Colonic mucosa (tissue), 4 donors: ENCODE results near the gene TCEA2. TPM values are rescaled to one million over a fixed set of nuclear protein-coding genes. Genes with fewer than 3 reads are reported as not detected.
A peak's percentile ranks its signal among the peaks of the same experiment; 100 is the strongest.

Experiments used
- DNase-seq: peaks from one replicate; pipeline ENCODE4 v3.0.0-alpha.2; 2020
- H3K27ac ChIP-seq: fragments of 200-600 bp; one replicate; pipeline ENCODE4 v1.8.0; 2021
- H3K27me3 ChIP-seq: fragments of 200-600 bp; one replicate; pipeline ENCODE4 v1.8.0; 2021
- H3K36me3 ChIP-seq: fragments of 200-600 bp; one replicate; pipeline ENCODE4 v1.8.0; 2021
- H3K4me1 ChIP-seq: fragments of 200-600 bp; one replicate; pipeline ENCODE4 v1.8.0; 2021; ENCODE audit warnings: mild to moderate bottlenecking
- H3K4me3 ChIP-seq: fragments of 200-600 bp; one replicate; pipeline ENCODE4 v1.8.0; 2021
- H3K9ac ChIP-seq, 2 donors: one replicate each; pipeline ENCODE4 v1.7.0; 2013; ENCODE audit warnings: control low read depth in 2 of 2, low read depth in 2 of 2, low read length in 2 of 2
- H3K9me3 ChIP-seq: fragments of 200-600 bp; one replicate; pipeline ENCODE4 v1.8.0; 2021
- CTCF ChIP-seq: fragments of 200-600 bp; IDR thresholded peaks from one replicate; pipeline ENCODE4 v1.8.0; 2022; ENCODE audit warnings: antibody characterized with exemption, mild to moderate bottlenecking
- intact Hi-C: fragments of 100-400 bp; cut with DNase I; formaldehyde crosslinking; loops from one replicate; pipeline ENCODE4 v1.14.1; 2022
- total RNA-seq, 2 donors: library from RNA; stranded (reverse); fragmentation: NEBNext Ultra II Directional in 1 of 2; extraction: Animal tissue kit (Norgen Biotek cat#: 25700) in 1 of 2; gene quantifications; one replicate each; pipeline ENCODE4 v1.2.1, GENCODE V29; 2021
- donor health status: healthy.
- donor health status: DM: no; HTN: no; CAD: no.
- donor health status: DM: no; HTN: no; CAD: no.

Gene TCEA2
- total RNA-seq, 2 donors from 2014 or later = 7.3 to 11.8 TPM

GRCh38 chr20:64047968-64048401 lies 15.0 kb upstream of the TCEA2 start:
- intact Hi-C loops = no loop called here
- Histone ChIP-seq H3K27ac (no peak overlapping the region), H3K27me3 (peaks cover 67% of the 10 kb centered on the region), H3K9ac (no peak overlapping the region), H3K4me3 (peak overlapping the region; percentile 5), H3K9me3 (no peaks in the 10 kb centered on the region), H3K36me3 (no peaks in the 10 kb centered on the region), H3K4me1 (no peaks in the 10 kb centered on the region)
- TF ChIP-seq CTCF = no peak
- DNase-seq = no peak

- DNase-seq = no peak
- Histone ChIP-seq H3K27ac (no peak overlapping the region), H3K9me3 (no peaks in the 10 kb centered on the region), H3K27me3 (peaks cover 69% of the 10 kb centered on the region), H3K9ac (no peak overlapping the region), H3K36me3 (no peaks in the 10 kb centered on the region), H3K4me1 (no peaks in the 10 kb centered on the region), H3K4me3 (peak overlapping the region; percentile 5)
- intact Hi-C loops = no loop called here
- no peak for TF ChIP-seq CTCF
Measured at GRCh38 chr20:64048402-64049044, 14.5 kb upstream of the TCEA2 start.

DNA sequence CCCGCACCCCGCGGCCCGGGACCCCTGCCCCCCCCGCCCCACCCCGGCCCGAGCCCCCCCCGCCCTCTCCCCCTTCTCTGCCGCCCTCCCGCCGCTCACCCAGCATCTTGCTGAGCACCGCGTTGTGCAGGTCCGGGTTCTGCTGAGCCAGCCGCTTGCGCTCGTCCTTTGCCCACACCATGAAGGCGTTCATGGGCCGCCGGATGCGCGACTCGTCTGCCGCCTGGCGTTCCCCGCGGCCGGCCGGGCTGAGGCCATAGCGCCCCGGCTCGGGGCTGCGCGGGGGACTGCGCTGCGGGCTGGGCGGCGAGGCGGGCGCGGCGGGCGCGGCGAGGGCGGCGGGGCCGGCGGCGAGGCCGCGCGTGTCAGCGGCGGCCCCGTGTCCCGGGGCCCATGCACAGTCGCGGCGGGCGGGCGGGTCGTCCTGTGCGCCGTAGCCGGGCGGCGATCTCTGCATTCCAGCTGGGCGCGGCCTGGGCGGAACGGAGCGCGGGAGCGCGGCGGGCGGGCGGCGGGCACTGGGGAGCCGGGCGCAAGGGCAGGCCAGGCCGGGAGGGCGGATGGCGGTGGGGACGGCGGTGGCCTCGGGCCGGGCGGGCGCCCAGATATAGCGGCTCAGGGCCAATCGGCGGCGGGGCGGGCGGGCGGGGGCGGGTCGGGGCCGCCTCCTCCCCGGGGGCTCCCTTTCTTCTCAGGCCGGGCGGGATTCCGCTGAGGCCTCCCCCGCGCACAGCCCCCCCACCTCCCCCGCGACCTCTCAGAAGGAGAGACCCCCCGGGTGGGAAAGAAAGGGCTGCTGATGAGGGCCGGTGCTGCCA lies 13.7 kb upstream of the TCEA2 start, which contains the start of gene SOX18:
SOX18 (minus strand) TSS at position 580 of the 818 bp plus-strand sequence; CDS start at position 457, 123 bp downstream.
- intact Hi-C loops = no loop called here

GRCh38 chr20:64049878-64050260 lies 13.1 kb upstream of the TCEA2 start:
- intact Hi-C loops = no loop called here
- Histone ChIP-seq H3K27ac (no peak overlapping the region), H3K27me3 (peaks cover 73% of the 10 kb centered on the region)

More for the DNA sequence above, 13.7 kb upstream of the TCEA2 start, which contains the start of gene SOX18:
- Histone ChIP-seq H3K36me3 (no peaks in the 10 kb centered on the region), H3K27ac (no peak within 1 kb of the TSS), H3K9ac (no peak within 1 kb of the TSS), H3K9me3 (no peaks in the 10 kb centered on the region), H3K27me3 (peaks cover 72% of the 10 kb centered on the region), H3K4me1 (no peaks in the 10 kb centered on the region), H3K4me3 (no peak within 1 kb of the TSS)
- no peak for DNase-seq
- no peak for TF ChIP-seq CTCF

More at GRCh38 chr20:64049878-64050260, 13.1 kb upstream of the TCEA2 start:
- Histone ChIP-seq H3K4me1 (no peaks in the 10 kb centered on the region), H3K36me3 (no peaks in the 10 kb centered on the region), H3K9me3 (no peaks in the 10 kb centered on the region), H3K9ac (no peak overlapping the region), H3K4me3 (no peak overlapping the region)
- TF ChIP-seq CTCF = no peak
- no peak for DNase-seq
